Right lobe of liver (tissue), 6 donors: ENCODE data around the gene CXCL13. TPM values are rescaled to one million over a fixed set of nuclear protein-coding genes. Genes with fewer than 3 reads are reported as not detected.

Experiments
- ATAC-seq, 4 donors: fragments of 200-7000 bp; cut with Tn5 transposase; one replicate each; pipeline ENCODE4 v1.9.1; 2020; ENCODE audit warnings: mild to moderate bottlenecking in 4 of 4, moderate library complexity in 4 of 4
- DNase-seq, 3 donors: peaks; one replicate each; pipeline ENCODE4 v3.0.0-alpha.2; 2020
- H3K27ac ChIP-seq, 3 donors: fragments of 200-600 bp; one replicate each; pipeline ENCODE4 v1.8.0; 2022
- H3K27me3 ChIP-seq, 2 donors: fragments of 200-600 bp; one replicate each; pipeline ENCODE4 v1.8.0; 2022
- H3K36me3 ChIP-seq, 4 donors: fragments of 200-600 bp; sonication (generic) in 1 of 4; one replicate each; pipeline versions ENCODE4 v1.5.1 to v1.8.0; 2017 to 2022; ENCODE audit warnings: control low read depth in 1 of 4
- H3K4me1 ChIP-seq, 4 donors: fragments of 200-600 bp; sonication (generic) in 1 of 4; one replicate each; pipeline versions ENCODE4 v1.5.1 to v1.8.0; 2017 to 2022; ENCODE audit warnings: control low read depth in 1 of 4
- H3K4me3 ChIP-seq, 3 donors: fragments of 200-600 bp; one replicate each; pipeline ENCODE4 v1.8.0; 2022
- H3K9me3 ChIP-seq, 4 donors: fragments of 200-600 bp; sonication (generic) in 1 of 4; one replicate each; pipeline versions ENCODE4 v1.5.1 to v1.8.0; 2017 to 2022; ENCODE audit warnings: control low read depth in 1 of 4
- POLR2A ChIP-seq: fragments of 450-650 bp; IDR thresholded peaks from one replicate; pipeline ENCODE4 v1.6.1; 2017; ENCODE audit warnings: antibody characterized with exemption, mild to moderate bottlenecking
- WGBS: methylation state at CpG from one replicate; pipeline ENCODE4 v1.1.6; 2018; ENCODE audit warnings: low coverage, low lambda C conversion rate; ENCODE audit not compliant: insufficient coverage; ENCODE audit errors: missing lambda C conversion rate; 5-methylcytosine and 5-hydroxymethylcytosine counted together
- intact Hi-C, 2 donors: fragments of 100-400 bp; cut with DNase I; formaldehyde crosslinking; loops; one replicate each; pipeline versions ENCODE4 v1.11.2 to v1.14.1; 2022
- total RNA-seq, 6 experiments: library from RNA; depleted of rRNA in 2 of 6; stranded (reverse); fragments of >200 nt in 2 of 6; fragmentation: NEBNext Ultra II Directional in 3 of 6; extraction: Animal tissue kit (Norgen Biotek cat#: 25700) in 3 of 6; gene quantifications; one replicate each; pipeline versions ENCODE4 v1.1.0 to v1.2.4, GENCODE V29; 2016 to 2023
- TF ChIP-seq, protein P1 (sequence below), 4 donors: fragments of 200-600 bp in 3 of 4; fragments of 450-650 bp in 1 of 4; IDR thresholded peaks; one replicate each; pipeline versions ENCODE4 v1.5.1 to v1.8.0; 2016 to 2022; ENCODE audit warnings: antibody characterized with exemption in 4 of 4, mild to moderate bottlenecking in 2 of 4
- donor health status: DM: no; HTN: yes; CAD: no.
- donor health status: DM: no; HTN: no; CAD: no.
- donor health status: DM: no; HTN: no; CAD: no.
- donor health status: DM: no; HTN: yes; CAD: no.
- donor health status: DM: no; HTN: yes; CAD: no.

Gene CXCL13
- total RNA-seq, 6 experiments from 2014 or later = 0.18 to 128 (median 62.8) TPM; not detected in 1

DNA sequence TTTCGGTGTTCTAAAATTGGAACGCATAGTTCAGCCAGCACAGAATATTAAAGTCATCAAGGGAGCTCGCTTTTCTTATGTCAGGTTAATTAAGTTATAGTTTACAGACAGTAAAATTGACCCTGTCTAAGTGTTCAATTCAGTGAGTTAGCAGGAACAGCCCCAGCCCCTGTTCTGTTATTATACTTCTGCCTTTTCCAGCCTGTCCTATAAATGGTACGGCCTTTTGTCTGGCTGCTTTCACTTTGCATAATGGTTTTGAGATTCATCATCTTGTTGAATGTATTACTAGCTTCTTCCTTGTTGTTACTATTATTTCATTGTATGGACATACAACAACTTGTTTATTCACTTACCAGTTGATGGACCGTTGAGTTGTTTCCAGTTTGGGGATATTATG is 9.5 kb downstream of the CXCL13 start:
- ATAC-seq (no peak), DNase-seq (no peak)
- Histone ChIP-seq H3K4me1 (peaks cover 0 to 12% (median 0%) of the 10 kb centered on the region in 4 donors), H3K27me3 (no peaks in the 10 kb centered on the region), H3K36me3 (no peaks in the 10 kb centered on the region), H3K27ac (no peak overlapping the region), H3K9me3 (no peaks in the 10 kb centered on the region), H3K4me3 (no peak overlapping the region)
- WGBS = 77% methylated on average over 4 of the region's 5 CpGs
- intact Hi-C loops = loop anchor here (10.0 kb wide), 3 partner anchors 140 to 230 kb away; no protein-coding TSS in a partner anchor
- TF ChIP-seq, protein P1, sequence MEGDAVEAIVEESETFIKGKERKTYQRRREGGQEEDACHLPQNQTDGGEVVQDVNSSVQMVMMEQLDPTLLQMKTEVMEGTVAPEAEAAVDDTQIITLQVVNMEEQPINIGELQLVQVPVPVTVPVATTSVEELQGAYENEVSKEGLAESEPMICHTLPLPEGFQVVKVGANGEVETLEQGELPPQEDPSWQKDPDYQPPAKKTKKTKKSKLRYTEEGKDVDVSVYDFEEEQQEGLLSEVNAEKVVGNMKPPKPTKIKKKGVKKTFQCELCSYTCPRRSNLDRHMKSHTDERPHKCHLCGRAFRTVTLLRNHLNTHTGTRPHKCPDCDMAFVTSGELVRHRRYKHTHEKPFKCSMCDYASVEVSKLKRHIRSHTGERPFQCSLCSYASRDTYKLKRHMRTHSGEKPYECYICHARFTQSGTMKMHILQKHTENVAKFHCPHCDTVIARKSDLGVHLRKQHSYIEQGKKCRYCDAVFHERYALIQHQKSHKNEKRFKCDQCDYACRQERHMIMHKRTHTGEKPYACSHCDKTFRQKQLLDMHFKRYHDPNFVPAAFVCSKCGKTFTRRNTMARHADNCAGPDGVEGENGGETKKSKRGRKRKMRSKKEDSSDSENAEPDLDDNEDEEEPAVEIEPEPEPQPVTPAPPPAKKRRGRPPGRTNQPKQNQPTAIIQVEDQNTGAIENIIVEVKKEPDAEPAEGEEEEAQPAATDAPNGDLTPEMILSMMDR (IDR thresholded peaks at IDR 0.05) = no peak
- no peak for TF ChIP-seq POLR2A

DNA sequence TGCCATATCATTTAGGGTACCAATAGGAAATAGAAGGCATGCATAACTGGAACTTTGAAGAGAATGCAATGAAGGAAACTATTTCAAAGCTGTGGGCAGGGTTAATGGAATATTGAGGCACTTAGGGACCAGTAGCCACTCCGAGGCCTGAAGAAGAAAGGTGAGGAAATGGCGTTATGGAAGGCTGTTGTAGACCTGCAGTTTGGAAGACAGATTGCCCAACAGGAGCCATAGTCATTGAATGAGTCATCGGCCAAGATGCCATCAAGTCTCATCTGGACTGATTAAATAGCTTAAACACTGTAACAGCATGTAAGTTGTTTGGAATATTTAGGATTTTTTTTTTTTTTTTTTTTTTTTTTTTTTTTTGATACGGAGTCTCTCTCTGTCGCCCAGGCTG is 11.6 kb downstream of the CXCL13 start:
- Histone ChIP-seq H3K36me3 (no peaks in the 10 kb centered on the region), H3K27ac (no peak overlapping the region), H3K4me1 (peaks cover 0 to 19% (median 4%) of the 10 kb centered on the region in 4 donors), H3K27me3 (no peaks in the 10 kb centered on the region), H3K4me3 (no peak overlapping the region), H3K9me3 (no peaks in the 10 kb centered on the region)
- no peak for DNase-seq
- no peak for ATAC-seq
- TF ChIP-seq, protein P1 (IDR thresholded peaks at IDR 0.05) = no peak
- TF ChIP-seq POLR2A = no peak
- intact Hi-C loops = loop anchor here (10.0 kb wide), 3 partner anchors 142 to 232 kb away; no protein-coding TSS in a partner anchor
- WGBS = 95% methylated on average over 5 of the region's 5 CpGs

DNA sequence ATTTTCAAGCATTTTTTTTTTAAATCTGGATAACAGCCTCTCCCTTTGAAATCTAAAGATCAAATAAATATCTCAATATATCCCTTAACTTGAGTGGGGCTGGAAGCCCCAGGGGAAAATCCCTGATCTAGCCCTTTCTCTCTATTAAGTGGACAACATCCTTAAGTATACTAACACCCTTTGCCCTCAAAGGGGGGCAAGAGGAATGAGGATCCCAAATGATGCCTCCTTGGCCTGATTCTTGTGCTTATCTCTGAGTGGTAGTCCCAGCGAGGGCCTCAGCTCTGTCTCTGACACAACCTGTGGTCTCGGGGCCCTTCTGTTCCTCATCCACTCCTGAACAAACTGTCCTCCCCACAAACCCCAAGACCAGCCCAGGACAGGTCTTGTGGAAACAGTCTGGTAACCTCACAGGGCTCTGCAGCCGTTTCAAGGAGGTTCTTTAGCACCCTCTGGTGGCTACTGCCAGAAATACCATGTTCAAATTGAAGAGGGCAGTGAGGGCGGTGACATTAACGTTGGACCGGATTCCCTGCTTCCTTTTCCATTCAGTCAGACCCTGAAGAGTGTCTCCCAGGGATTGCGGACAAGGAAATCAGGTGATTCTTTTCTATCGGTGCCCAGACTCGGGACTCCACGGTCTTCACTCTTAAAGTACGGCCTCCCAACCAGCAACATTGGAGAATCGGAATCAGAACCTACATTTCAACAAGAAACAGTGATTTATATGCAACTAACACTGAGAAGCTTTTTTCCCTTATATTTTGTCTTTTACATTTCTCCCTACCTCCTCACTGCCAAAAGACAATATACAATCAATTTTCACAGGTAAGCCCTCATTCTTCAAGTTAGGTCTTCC is 13.0 kb downstream of the CXCL13 start:
- ATAC-seq (peak; percentile 94 to 97 (median 96)), DNase-seq (peak in 2 of 3 donors; percentile 36 to 81)
- no peaks in the 10 kb centered on the region for H3K36me3 ChIP-seq
- H3K27me3 ChIP-seq = no peaks in the 10 kb centered on the region
- H3K9me3 ChIP-seq = no peaks in the 10 kb centered on the region
- WGBS = 6% methylated on average over 11 of the region's 12 CpGs
- TF ChIP-seq, protein P1 (IDR thresholded peaks at IDR 0.05) = peak; percentile 81 to 85 (median 82)
- no peak for TF ChIP-seq POLR2A
- peaks cover 0 to 19% (median 4%) of the 10 kb centered on the region in 4 donors for H3K4me1 ChIP-seq
- H3K4me3 ChIP-seq = no peak overlapping the region
- intact Hi-C loops = loop anchor here (10.0 kb wide), 3 partner anchors 144 to 234 kb away; no protein-coding TSS in a partner anchor
- peak overlapping the region in 2 of 3 donors; percentile 53 to 61 for H3K27ac ChIP-seq

- intact Hi-C loops = loop anchor here (10.0 kb wide), 3 partner anchors 145 to 235 kb away; no protein-coding TSS in a partner anchor
- Histone ChIP-seq H3K9me3 (no peaks in the 10 kb centered on the region), H3K4me1 (peaks cover 0 to 19% (median 4%) of the 10 kb centered on the region in 4 donors), H3K4me3 (no peak overlapping the region), H3K27me3 (no peaks in the 10 kb centered on the region), H3K27ac (peak overlapping the region in 2 of 3 donors; percentile 53 to 69), H3K36me3 (no peaks in the 10 kb centered on the region)
- TF ChIP-seq, protein P1 (IDR thresholded peaks at IDR 0.05) = peak; percentile 18 to 61 (median 38)
- no peak for TF ChIP-seq POLR2A
- DNase-seq (peak; percentile 37 to 78 (median 66)), ATAC-seq (peak; percentile 87 to 95 (median 92))
- 8% methylated on average over 1 of the region's 1 CpG for WGBS
These were observed 13.8 kb downstream of the CXCL13 start for GRCh38 chr4:77619408-77619807.
